ENCODE results near the gene TCEA2.
"Not testable (repeated sequence)": the region's sequence is repeated elsewhere in the genome, so short reads cannot be mapped to it uniquely, and the experiment has no call there.

Gene TCEA2

GRCh38 chr20:64106435-64106961 lies 43.5 kb downstream of the TCEA2 start:
- in situ Hi-C loops (cut with MboI; ENCODE audit: low sequenced_read_pairs) = no loop called here

- in situ Hi-C loops (cut with MboI; ENCODE audit: low sequenced_read_pairs) = no loop called here
These were observed 44.2 kb downstream of the TCEA2 start, which contains the start of gene NPBWR2 for GRCh38 chr20:64106981-64107735. NPBWR2 (minus strand) TSS chr20:64107565; CDS start chr20:64106831, 734 bp downstream.

- in situ Hi-C loops (cut with MboI; ENCODE audit: low sequenced_read_pairs) = no loop called here
These were observed 44.9 kb downstream of the TCEA2 start for GRCh38 chr20:64107736-64108457.

- in situ Hi-C loops (cut with MboI; ENCODE audit: low sequenced_read_pairs) = no loop called here
These were observed 46.0 kb downstream of the TCEA2 start for GRCh38 chr20:64108731-64109681.

- in situ Hi-C loops (cut with MboI; ENCODE audit: low sequenced_read_pairs) = no loop called here
These were observed 46.9 kb downstream of the TCEA2 start for GRCh38 chr20:64109831-64110391.

- in situ Hi-C loops (cut with MboI; ENCODE audit: low sequenced_read_pairs) = no loop called here
These were observed 47.5 kb downstream of the TCEA2 start for GRCh38 chr20:64110411-64111068.

- in situ Hi-C loops (cut with MboI; ENCODE audit: low sequenced_read_pairs) = no loop called here
These were observed 49.0 kb downstream of the TCEA2 start for GRCh38 chr20:64111841-64112641.

- in situ Hi-C loops (cut with MboI; ENCODE audit: low sequenced_read_pairs) = no loop called here
These were observed 49.9 kb downstream of the TCEA2 start for GRCh38 chr20:64112691-64113443.

- in situ Hi-C loops (cut with MboI; ENCODE audit: low sequenced_read_pairs) = no loop called here
These were observed 50.4 kb downstream of the TCEA2 start for GRCh38 chr20:64113444-64113775.

- in situ Hi-C loops (cut with MboI; ENCODE audit: low sequenced_read_pairs) = no loop called here
These were observed 50.9 kb downstream of the TCEA2 start for GRCh38 chr20:64113796-64114355.

- in situ Hi-C loops (cut with MboI; ENCODE audit: low sequenced_read_pairs) = no loop called here
These were observed 51.5 kb downstream of the TCEA2 start for GRCh38 chr20:64114356-64114971.

GRCh38 chr20:64115171-64115911 lies 52.3 kb downstream of the TCEA2 start:
- in situ Hi-C loops (cut with MboI; ENCODE audit: low sequenced_read_pairs) = no loop called here

GRCh38 chr20:64116016-64116415 lies 53.0 kb downstream of the TCEA2 start:
- in situ Hi-C loops (cut with MboI; ENCODE audit: low sequenced_read_pairs) = no loop called here

GRCh38 chr20:64116541-64117431 lies 53.8 kb downstream of the TCEA2 start:
- in situ Hi-C loops (cut with MboI; ENCODE audit: low sequenced_read_pairs) = no loop called here

GRCh38 chr20:64117432-64117777 lies 54.4 kb downstream of the TCEA2 start:
- in situ Hi-C loops (cut with MboI; ENCODE audit: low sequenced_read_pairs) = not testable (repeated sequence)

GRCh38 chr20:64119301-64119680 lies 56.3 kb downstream of the TCEA2 start:
- in situ Hi-C loops (cut with MboI; ENCODE audit: low sequenced_read_pairs) = no loop called here

Data from hTERT RPE-1 (cell line).